Fibroblast of skin of left quadriceps (primary cell): ENCODE results near the gene NID1.
"Not testable (repeated sequence)": the region's sequence is repeated elsewhere in the genome, so short reads cannot be mapped to it uniquely, and the experiment has no call there.

Experiments
- DNase-seq, 2 experiments: peaks; one replicate each; pipeline ENCODE4 v3.0.0-alpha.2; 2013; ENCODE audit warnings: low read depth in 2 of 2

The NID1 gene

DNA sequence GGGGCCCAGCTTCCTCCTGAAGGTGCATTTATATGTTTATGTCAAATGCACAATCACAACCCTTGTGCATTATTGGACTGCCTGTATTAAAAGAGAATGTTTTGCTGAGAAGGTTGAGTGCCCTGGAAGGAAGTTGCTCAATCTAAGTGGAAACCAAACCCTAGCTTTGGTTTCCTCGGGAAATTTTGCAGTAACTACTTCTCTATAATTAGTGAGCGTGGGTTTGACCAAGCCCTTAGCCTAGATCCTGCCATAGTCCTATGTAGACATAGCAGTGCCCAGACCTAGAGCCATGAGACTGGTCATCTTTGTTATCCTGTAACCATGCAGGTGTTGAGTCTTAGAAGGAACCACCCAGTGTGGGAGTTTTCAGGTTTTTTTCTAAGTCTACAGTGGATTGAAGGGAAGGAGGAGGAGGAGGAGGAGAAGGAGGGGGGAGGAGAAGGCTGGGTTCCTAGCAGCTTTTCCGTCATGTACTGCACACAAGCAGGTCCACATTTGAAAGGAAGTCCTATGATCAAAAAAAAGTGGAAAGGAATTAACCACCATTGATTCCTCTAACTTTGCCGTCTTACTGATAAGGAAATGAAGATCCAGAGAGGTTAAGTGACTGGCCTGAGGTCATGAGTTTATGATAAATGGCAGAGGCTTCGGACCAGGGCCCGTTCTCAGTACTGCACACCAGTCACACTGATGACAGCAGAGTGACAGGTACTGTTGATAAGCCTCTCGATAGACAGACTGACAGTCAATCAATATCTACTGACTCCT, 126.0 kb downstream of the NID1 start:
- DNase-seq: no peak

GRCh38 chr1:235937123-235937522, 127.8 kb downstream of the NID1 start:
- DNase-seq: no peak

- DNase-seq: no peak
Observed at GRCh38 chr1:235935235-235936225, 129.4 kb downstream of the NID1 start.

DNA sequence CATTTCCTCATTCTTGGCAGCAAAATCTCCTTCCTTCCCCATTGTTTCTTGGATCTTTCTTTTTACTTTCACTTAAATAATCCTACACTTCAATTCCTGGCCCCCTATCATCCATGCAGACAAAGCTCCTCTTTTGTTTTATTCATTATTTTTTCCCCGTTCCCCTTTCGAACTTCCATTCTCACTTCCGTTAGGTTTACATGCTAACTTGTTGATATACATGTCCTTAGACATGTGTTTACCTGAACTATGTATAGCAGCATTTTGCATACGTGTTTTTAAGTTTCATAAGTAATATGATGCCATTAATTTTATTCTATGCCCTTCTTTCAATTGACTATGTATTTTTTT, 131.1 kb downstream of the NID1 start:
- no peak for DNase-seq

DNA sequence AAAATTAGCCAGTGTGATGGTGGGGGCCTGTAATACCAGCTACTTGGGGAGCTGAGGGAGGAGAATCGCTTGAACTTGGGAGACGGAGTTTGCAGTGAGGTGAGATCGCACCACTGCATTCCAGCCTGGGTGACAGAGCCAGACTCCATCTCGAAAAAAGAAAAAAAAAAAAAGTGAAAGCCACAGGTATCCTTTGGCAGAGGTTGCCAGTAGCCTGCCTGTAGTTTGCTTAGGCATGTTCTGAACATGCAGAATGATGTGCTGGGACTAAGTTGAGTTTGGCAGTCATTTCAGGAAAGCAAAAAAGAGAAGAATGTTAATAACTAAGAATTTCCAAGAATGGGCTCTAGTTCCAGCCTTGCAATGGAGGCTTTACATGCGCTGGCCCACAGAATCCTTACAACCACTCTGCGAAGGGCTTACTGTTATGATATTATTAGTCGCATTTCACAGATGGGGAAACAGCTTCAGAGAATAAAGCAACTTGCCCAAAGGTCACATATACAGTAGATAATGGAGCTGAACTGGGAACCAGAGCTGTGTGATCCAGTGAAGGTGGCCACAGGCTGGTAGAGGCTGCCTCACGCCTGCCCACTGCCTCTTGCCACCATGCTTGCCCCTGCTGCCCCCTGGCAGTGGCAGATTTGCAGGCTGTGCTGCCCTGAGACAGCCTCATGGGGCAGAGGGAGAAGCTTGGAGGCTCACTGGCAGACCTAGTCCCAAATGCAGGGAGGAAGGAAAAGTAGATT, 131.7 kb downstream of the NID1 start:
- no peak for DNase-seq

DNA sequence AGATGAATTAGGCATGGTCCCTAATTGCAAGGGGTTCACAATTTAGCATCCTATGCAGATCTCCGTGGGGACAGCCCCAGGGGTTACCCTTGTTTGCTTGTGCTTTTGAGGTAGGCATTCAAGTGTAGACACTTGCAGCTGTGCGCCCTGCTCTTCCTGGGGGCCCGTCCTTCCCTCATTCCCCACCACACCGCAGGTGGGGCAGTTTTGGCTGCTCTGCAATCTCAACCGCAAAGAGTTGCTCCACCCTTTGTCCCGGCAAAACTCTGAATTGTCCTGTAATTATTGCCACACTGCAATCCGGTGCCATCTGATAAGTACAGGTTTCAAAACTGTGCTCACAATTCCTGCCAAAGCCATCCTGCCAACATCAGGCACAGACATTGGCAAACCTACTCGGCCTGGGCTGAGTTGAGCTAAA, 132.8 kb downstream of the NID1 start:
- no peak for DNase-seq

- no peak for DNase-seq
Observed at GRCh38 chr1:235931171-235931738, 133.6 kb downstream of the NID1 start.

DNA sequence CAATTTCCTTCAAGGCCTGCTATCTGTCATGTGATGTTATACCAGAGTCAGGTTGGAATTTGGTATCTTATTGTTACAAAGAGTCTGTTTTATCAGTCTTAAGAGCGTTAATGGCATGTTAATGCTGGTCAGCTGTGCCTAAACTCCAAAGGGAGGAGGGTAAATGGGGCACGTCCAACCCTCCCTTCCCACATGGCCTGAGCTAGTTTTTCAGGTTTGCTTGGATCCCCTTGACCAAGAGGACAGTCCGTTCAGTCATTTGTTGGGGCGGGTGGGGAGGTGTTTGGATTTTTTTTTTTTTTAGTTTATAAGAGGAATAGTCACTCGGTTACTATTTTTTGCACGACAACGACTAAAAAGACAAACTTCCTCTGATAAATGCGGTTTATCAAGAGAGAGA, 134.3 kb downstream of the NID1 start:
- DNase-seq: no peak

- DNase-seq: no peak
Observed at GRCh38 chr1:235929216-235929615, 135.7 kb downstream of the NID1 start.

GRCh38 chr1:235928197-235928596, 136.7 kb downstream of the NID1 start:
- DNase-seq: no peak

- DNase-seq: not testable (repeated sequence)
Observed at GRCh38 chr1:235927551-235927950, 137.3 kb downstream of the NID1 start.
